Caco-2 (cell line): ENCODE results near the gene YIPF3. TPM values are rescaled to one million over a fixed set of nuclear protein-coding genes. Genes with fewer than 3 reads are reported as not detected.

Experiments
- BruUV-seq: library from RNA; stranded (reverse); fragments of 400-500 nt; replicated peaks from 2 replicates; lab custom pipeline; 2021; lab: Mats Ljungman, UMichigan
- CTCF ChIA-PET: fragments of 300-600 bp; sonication (Branson Sonifier 250); formaldehyde crosslinking; loops from one replicate; lab custom pipeline; 2022; ENCODE audit warnings: antibody characterized with exemption; lab: Charles Lee
- POLR2A ChIA-PET: fragments of 300-600 bp; sonication (Branson Sonifier 250); formaldehyde crosslinking; loops from one replicate; lab custom pipeline; 2022; ENCODE audit warnings: antibody characterized with exemption; lab: Charles Lee
- DNase-seq, 2 experiments: peaks; one replicate each; pipeline versions ENCODE4 v3.0.0 to v3.0.0-alpha.2; 2020 to 2022
- H3K27me3 ChIP-seq: replicated peaks from 2 replicates; pipeline ENCODE4 v1.6.0; 2011; ENCODE audit warnings: low read length; ENCODE audit not compliant: control insufficient read depth, insufficient read depth
- H3K36me3 ChIP-seq: 2 replicates; pipeline ENCODE4 v1.5.1; 2011; ENCODE audit warnings: low read length; ENCODE audit not compliant: control insufficient read depth, insufficient read depth
- H3K4me1 ChIP-seq: fragments of 250-450 bp; sonication (Bioruptor Pico); 2 replicates; pipeline ENCODE4 v1.5.1; 2020; ENCODE audit warnings: mild to moderate bottlenecking
- H3K4me3 ChIP-seq: 2 replicates; pipeline ENCODE4 v1.5.1; 2011; ENCODE audit warnings: low read depth, mild to moderate bottlenecking, control low read depth, low read length
- H3K9me3 ChIP-seq: fragments of 250-450 bp; sonication (Bioruptor Pico); 2 replicates; pipeline ENCODE4 v1.5.1; 2020; ENCODE audit warnings: mild to moderate bottlenecking, moderate library complexity
- H3K27ac Mint-ChIP-seq: one replicate; pipeline ENCODE4 v1.8.0; 2022; ENCODE audit warnings: mixed read lengths; ENCODE audit not compliant: unreplicated experiment
- H3K27me3 Mint-ChIP-seq: one replicate; pipeline ENCODE4 v1.8.0; 2022; ENCODE audit warnings: mixed read lengths; ENCODE audit not compliant: insufficient read depth, unreplicated experiment
- H3K36me3 Mint-ChIP-seq: one replicate; pipeline ENCODE4 v1.8.0; 2022; ENCODE audit warnings: mild to moderate bottlenecking, mixed read lengths; ENCODE audit not compliant: insufficient read depth, unreplicated experiment
- H3K4me1 Mint-ChIP-seq: one replicate; pipeline ENCODE4 v1.8.0; 2022; ENCODE audit warnings: low read depth, mixed read lengths; ENCODE audit not compliant: unreplicated experiment
- H3K4me3 Mint-ChIP-seq: one replicate; pipeline ENCODE4 v1.8.0; 2022; ENCODE audit warnings: mild to moderate bottlenecking, moderate library complexity, mixed read lengths; ENCODE audit not compliant: unreplicated experiment
- H3K9me3 Mint-ChIP-seq: one replicate; pipeline ENCODE4 v1.8.0; 2022; ENCODE audit warnings: mixed read lengths; ENCODE audit not compliant: unreplicated experiment
- intact Hi-C: fragments of 100-400 bp; cut with micrococcal nuclease; formaldehyde crosslinking; loops from one replicate; pipeline ENCODE4 v1.10.0; 2022; ENCODE audit not compliant: unreplicated experiment
- total RNA-seq: library from RNA; stranded (reverse); gene quantifications from 2 replicates; pipeline ENCODE4 v1.2.3, GENCODE V29; 2022
- TF ChIP-seq, protein P1 (sequence below), 2 experiments: fragments of 200-600 bp in 1 of 2; IDR thresholded peaks; 1 replicate in 1 of 2; 2 replicates in 1 of 2; pipeline versions ENCODE4 v1.5.1 to v1.8.0; 2011 to 2022; ENCODE audit warnings: antibody characterized with exemption in 1 of 2, control low read depth in 1 of 2, inconsistent platforms in 1 of 2, low read depth in 1 of 2, low read length in 1 of 2, mild to moderate bottlenecking in 1 of 2, moderate library complexity in 1 of 2; ENCODE audit not compliant: insufficient read depth in 1 of 2, severe bottlenecking in 1 of 2, unreplicated experiment in 1 of 2

YIPF3 gene
- total RNA-seq, 1 experiment from 2014 or later: 99.8 TPM

DNA sequence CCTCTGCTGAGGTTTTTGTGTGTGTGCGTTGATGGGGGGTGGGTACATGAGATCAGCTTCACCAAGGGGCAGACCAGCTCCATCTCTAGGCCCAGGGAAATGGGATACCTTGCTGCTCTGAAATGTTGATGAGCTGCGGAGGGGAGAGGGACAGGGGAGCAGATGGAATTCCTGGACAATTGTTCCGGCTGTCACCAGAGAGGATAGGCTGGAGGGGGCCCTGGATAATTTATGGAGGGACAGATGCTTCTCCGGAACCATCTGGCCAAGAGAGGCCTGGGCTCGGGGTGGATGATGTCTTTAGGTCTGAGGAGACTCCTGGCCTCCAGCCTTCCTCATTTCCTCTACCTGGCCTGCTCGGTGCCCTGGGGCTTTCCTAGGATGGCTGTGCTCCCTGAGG lies 41.2 kb downstream of the YIPF3 start:
- Histone ChIP-seq H3K4me3 (no peak overlapping the region), H3K4me1 (0 out of 2 replicates have a peak, but pooled peaks cover 8% of the 10 kb centered on the region), H3K27me3 (no peaks in the 10 kb centered on the region), H3K36me3 (no peaks in the 10 kb centered on the region), H3K9me3 (no peaks in the 10 kb centered on the region)
- peaks cover 25% of the 10 kb centered on the region for H3K4me1 Mint-ChIP-seq
- no peak for DNase-seq
- no peak overlapping the region for H3K4me3 Mint-ChIP-seq
- CTCF ChIA-PET: interaction anchor here (1.6 kb wide), 1 partner anchor 19 kb away, joined by 3 read pairs; no protein-coding TSS in a partner anchor
- intact Hi-C loops: no loop called here
- no peaks in the 10 kb centered on the region for H3K9me3 Mint-ChIP-seq
- no peak overlapping the region for H3K27ac Mint-ChIP-seq
- no peaks in the 10 kb centered on the region for H3K27me3 Mint-ChIP-seq
- POLR2A ChIA-PET: interaction anchor here (0.5 kb wide), 1 partner anchor 18 kb away, joined by 3 read pairs; no protein-coding TSS in a partner anchor
- H3K36me3 Mint-ChIP-seq: peaks cover 10% of the 10 kb centered on the region
- BruUV-seq: no TSS peak
- TF ChIP-seq, protein P1, sequence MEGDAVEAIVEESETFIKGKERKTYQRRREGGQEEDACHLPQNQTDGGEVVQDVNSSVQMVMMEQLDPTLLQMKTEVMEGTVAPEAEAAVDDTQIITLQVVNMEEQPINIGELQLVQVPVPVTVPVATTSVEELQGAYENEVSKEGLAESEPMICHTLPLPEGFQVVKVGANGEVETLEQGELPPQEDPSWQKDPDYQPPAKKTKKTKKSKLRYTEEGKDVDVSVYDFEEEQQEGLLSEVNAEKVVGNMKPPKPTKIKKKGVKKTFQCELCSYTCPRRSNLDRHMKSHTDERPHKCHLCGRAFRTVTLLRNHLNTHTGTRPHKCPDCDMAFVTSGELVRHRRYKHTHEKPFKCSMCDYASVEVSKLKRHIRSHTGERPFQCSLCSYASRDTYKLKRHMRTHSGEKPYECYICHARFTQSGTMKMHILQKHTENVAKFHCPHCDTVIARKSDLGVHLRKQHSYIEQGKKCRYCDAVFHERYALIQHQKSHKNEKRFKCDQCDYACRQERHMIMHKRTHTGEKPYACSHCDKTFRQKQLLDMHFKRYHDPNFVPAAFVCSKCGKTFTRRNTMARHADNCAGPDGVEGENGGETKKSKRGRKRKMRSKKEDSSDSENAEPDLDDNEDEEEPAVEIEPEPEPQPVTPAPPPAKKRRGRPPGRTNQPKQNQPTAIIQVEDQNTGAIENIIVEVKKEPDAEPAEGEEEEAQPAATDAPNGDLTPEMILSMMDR (IDR thresholded peaks at IDR 0.05; ENCODE audit: insufficient read depth in 1 of 2, low read depth in 1 of 2, low read length in 1 of 2, severe bottlenecking in 1 of 2, unreplicated experiment in 1 of 2): no peak

DNA sequence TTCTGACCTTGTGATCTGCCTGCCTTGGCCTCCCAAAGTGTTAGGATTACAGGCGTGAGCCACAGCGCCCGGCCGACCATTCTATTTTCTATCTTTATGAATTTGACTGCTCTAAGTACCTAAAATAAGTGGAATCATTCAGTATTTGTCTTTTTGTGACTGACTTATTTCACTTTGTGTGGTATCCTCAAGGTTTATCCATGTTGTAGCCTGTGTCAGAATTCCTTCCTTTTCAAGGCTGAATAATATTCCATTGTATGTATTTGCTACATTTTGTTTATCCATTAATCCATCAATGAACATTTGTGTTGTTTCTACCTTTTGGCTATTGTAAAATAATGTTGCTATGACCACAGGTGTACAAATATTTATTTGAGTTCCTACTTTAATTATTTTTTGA lies 44.2 kb downstream of the YIPF3 start:
- Histone ChIP-seq H3K27me3 (no peaks in the 10 kb centered on the region), H3K4me3 (no peak overlapping the region), H3K36me3 (no peaks in the 10 kb centered on the region), H3K4me1 (0 out of 2 replicates have a peak, but pooled peaks cover 3% of the 10 kb centered on the region), H3K9me3 (no peaks in the 10 kb centered on the region)
- no peak overlapping the region for H3K4me3 Mint-ChIP-seq
- H3K27ac Mint-ChIP-seq: no peak overlapping the region
- ChIA-PET POLR2A (no interaction called here), CTCF (no interaction called here)
- TF ChIP-seq, protein P1 (IDR thresholded peaks at IDR 0.05; ENCODE audit: insufficient read depth in 1 of 2, low read depth in 1 of 2, low read length in 1 of 2, severe bottlenecking in 1 of 2, unreplicated experiment in 1 of 2): no peak
- no peak for DNase-seq
- H3K36me3 Mint-ChIP-seq: peaks cover 3% of the 10 kb centered on the region
- peaks cover 12% of the 10 kb centered on the region for H3K4me1 Mint-ChIP-seq
- no peaks in the 10 kb centered on the region for H3K27me3 Mint-ChIP-seq
- BruUV-seq: no TSS peak
- H3K9me3 Mint-ChIP-seq: no peaks in the 10 kb centered on the region
- intact Hi-C loops: no loop called here

DNA sequence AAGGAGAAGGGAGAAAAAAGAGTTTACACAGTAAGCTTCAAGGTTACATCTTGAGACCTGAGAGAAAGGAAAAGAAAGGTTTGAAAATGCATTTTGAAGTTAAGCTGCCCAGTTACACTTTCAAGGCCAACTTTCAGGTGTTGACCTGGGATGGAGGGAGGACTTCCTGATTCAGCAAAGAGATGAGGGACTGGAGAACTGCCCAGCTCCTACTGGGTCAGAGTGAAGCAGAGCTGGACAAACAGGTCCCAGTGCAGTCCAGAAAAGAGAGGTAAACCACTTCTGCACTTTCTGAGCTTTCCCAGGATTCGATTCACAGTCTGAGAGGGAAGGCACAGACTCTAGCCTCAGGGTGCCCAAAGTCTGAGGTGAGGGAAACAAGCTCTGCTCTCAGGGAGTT lies 45.3 kb downstream of the YIPF3 start:
- intact Hi-C loops: no loop called here
- TF ChIP-seq, protein P1 (IDR thresholded peaks at IDR 0.05; ENCODE audit: insufficient read depth in 1 of 2, low read depth in 1 of 2, low read length in 1 of 2, severe bottlenecking in 1 of 2, unreplicated experiment in 1 of 2): no peak
- H3K27ac Mint-ChIP-seq: no peak overlapping the region
- no peak overlapping the region for H3K4me3 Mint-ChIP-seq
- Histone ChIP-seq H3K9me3 (no peaks in the 10 kb centered on the region), H3K27me3 (no peaks in the 10 kb centered on the region), H3K4me3 (no peak overlapping the region), H3K4me1 (0 out of 2 replicates have a peak, but pooled peaks cover under 1% of the 10 kb centered on the region), H3K36me3 (no peaks in the 10 kb centered on the region)
- DNase-seq: no peak
- BruUV-seq: no TSS peak
- ChIA-PET CTCF (interaction anchor here (0.7 kb wide), 1 partner anchor 50 kb away, joined by 3 read pairs; no protein-coding TSS in a partner anchor), POLR2A (no interaction called here)
- no peaks in the 10 kb centered on the region for H3K36me3 Mint-ChIP-seq
- no peaks in the 10 kb centered on the region for H3K9me3 Mint-ChIP-seq
- H3K4me1 Mint-ChIP-seq: peaks cover 2% of the 10 kb centered on the region
- no peaks in the 10 kb centered on the region for H3K27me3 Mint-ChIP-seq
